HG03469 (cell line): Measurements from ENCODE around the gene ETV3L.
"Not testable (repeated sequence)": the region's sequence is repeated elsewhere in the genome, so short reads cannot be mapped to it uniquely, and the experiment has no call there.

Experiments
- ATAC-seq: cut with Tn5 transposase; IDR thresholded peaks from one replicate; pipeline ENCODE4 v1.9.1; 2021; ENCODE audit warnings: mild to moderate bottlenecking, moderate library complexity, moderate number of reproducible peaks; ENCODE audit not compliant: unreplicated experiment

ETV3L gene

GRCh38 chr1:157084720-157085119 is 14.9 kb downstream of the ETV3L start:
- no peak for ATAC-seq

GRCh38 chr1:157081707-157082106 is 17.9 kb downstream of the ETV3L start:
- ATAC-seq = no peak

- ATAC-seq = no peak
These were observed 18.9 kb downstream of the ETV3L start for GRCh38 chr1:157080714-157081113.

- ATAC-seq = no peak
These were observed 22.2 kb downstream of the ETV3L start for GRCh38 chr1:157077394-157077793.

- ATAC-seq = no peak
These were observed 25.5 kb downstream of the ETV3L start for GRCh38 chr1:157073944-157074685.

GRCh38 chr1:157069601-157070000 is 30.0 kb downstream of the ETV3L start:
- ATAC-seq = no peak

- not testable (repeated sequence) for ATAC-seq
These were observed 40.4 kb downstream of the ETV3L start for GRCh38 chr1:157059241-157059640.

GRCh38 chr1:157056269-157056668 is 43.3 kb downstream of the ETV3L start:
- ATAC-seq = no peak

- ATAC-seq = not testable (repeated sequence)
These were observed 43.9 kb downstream of the ETV3L start for GRCh38 chr1:157055729-157056128.

- ATAC-seq = no peak
These were observed 48.8 kb downstream of the ETV3L start for GRCh38 chr1:157050836-157051235.

GRCh38 chr1:157047062-157047410 is 52.6 kb downstream of the ETV3L start:
- ATAC-seq = no peak

GRCh38 chr1:157045250-157046218 is 54.1 kb downstream of the ETV3L start, which contains the start of gene ARHGEF11:
Gene ARHGEF11 (minus strand): TSS chr1:157045742. CDS start chr1:157044330, 1,412 bp downstream.
- no peak for ATAC-seq

- ATAC-seq = no peak
These were observed 55.3 kb downstream of the ETV3L start for GRCh38 chr1:157044326-157044725.

- no peak for ATAC-seq
These were observed 55.9 kb downstream of the ETV3L start for GRCh38 chr1:157043685-157044084.

- ATAC-seq = no peak
These were observed 56.8 kb downstream of the ETV3L start for GRCh38 chr1:157042846-157043245.
